LNCAP (cell line): ENCODE measurements around the gene BYSL.

ENCODE experiments used
- CTCF ChIP-seq: fragments of 450-650 bp; IDR thresholded peaks from 2 replicates; pipeline ENCODE4 v1.5.1; 2017; ENCODE audit warnings: mild to moderate bottlenecking

The BYSL gene

GRCh38 chr6:41939848-41940758 lies 18.8 kb downstream of the BYSL start:
- no peak for TF ChIP-seq CTCF

DNA sequence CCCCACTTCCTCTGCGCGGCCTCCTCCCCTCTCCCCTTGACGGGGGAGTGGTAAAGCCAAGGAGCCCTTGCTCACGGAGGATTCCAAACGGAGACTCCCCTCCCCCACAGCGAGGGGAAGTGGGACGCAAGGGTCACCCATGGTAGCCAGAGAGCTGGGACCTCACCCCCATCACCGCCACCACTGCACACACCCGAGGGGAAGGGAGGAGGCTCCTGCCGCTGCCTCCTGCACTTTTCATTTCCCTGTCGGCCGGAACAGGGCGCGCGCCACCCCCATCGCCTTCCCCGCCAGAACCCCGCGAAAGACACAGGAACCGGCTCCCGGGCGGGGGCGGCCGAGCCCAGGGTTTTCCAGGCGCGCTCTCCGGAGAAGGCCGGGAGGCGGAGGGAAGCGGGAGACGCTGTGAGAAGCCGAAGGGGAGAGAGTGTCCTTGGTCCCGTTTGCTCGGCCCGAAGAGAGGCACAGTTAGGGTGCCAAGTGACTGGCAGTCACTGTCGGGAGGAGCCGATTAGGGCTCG lies 19.5 kb downstream of the BYSL start:
- TF ChIP-seq CTCF, result no peak

GRCh38 chr6:41941280-41942066 lies 20.2 kb downstream of the BYSL start, which contains the start of gene CCND3:
Gene CCND3, minus strand, starts transcription at chr6:41941808. Its CDS starts 159 bp downstream, at chr6:41941649.
- TF ChIP-seq CTCF, result no peak

DNA sequence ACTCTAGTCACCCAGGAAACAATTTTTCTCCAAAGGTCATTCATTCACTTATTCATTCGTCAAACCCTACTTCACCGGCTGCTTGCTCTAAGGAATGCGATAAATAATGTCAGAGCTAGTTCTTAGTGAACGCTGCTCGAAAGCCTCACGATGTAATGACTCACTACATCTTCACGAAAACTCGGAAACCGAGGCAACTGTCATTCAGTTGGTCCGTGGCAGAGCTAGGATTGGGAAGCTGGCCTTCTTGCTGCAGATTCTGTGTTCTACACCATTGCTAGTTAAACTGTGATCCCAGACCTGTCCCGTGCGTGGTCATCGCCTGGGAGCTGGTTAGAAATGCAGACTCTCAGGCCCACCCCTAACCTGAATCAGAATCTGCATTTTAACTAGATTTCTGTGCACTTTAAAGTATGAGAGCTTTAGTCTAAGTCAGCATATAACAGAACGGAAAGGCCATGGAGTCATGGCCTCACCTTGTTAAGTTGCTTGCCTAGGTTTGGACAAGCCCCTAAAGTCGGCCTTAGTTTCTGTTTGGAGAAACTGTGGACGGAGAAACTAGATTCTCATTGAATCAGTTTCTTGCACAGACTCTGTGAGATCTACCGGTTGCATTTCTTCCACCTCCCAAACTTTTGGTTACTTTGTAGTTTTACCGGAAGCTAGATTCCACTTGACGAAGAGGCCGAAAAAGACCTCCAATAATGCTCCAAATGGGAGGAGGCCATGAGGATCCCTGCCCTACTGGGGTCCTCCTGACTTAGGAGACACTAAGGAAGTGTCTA lies 21.0 kb downstream of the BYSL start:
- TF ChIP-seq CTCF, result no peak

DNA sequence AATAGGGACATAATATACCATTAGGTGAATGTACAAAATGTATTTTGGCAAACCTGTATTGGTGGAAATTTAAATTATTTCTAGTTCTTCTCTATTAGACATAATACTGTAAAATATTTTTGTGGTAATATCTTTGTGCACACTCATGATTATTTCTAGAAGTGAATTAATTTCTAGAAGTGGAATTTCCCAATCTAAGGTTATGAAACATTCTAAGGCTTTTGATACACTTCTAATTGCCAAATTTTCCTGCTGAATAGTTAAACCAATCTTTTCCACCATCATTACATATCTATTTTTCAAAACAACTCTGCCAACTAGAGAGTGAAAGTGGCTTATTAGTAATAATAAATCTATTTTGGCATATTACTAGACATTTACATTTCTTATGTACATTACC lies 22.2 kb downstream of the BYSL start:
- TF ChIP-seq CTCF, result no peak

DNA sequence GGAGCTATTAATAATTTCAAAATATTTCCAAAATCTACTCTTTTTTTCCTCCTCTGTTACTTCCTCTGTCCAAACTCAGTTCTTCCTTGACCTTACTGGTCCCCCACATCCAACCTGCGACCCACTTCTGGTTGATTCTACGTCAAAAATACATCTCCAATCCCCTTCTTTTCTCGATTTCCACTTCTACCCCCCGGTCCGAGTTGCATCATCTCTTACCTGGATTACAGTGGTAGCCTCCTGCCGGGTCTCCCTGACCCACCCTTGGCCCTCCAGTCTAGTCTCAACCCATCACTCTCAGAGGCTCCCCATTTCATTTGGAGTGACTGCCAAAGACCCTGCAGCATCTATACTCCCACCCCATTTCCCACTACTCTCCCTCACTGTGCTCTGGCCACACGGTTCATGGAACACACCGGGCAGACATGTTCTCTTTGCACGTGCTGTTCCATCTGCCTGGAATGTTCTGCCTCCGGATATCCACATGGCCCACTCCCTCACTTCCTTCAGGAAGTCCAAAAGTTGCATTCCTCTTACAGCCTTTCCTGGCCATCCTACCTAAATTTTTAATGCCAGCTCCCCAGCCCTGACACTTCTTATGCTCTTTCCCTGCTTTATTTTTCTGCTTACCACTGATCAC lies 26.4 kb downstream of the BYSL start:
- TF ChIP-seq CTCF, result no peak

- TF ChIP-seq CTCF, result no peak
Measured at GRCh38 chr6:41954668-41955067, 33.4 kb downstream of the BYSL start.
